GM21526 (cell line): ENCODE data around the gene TADA2B.

Source experiments
- ATAC-seq: cut with Tn5 transposase; IDR thresholded peaks from one replicate; pipeline ENCODE4 v1.9.1; 2021; ENCODE audit warnings: moderate library complexity; ENCODE audit not compliant: unreplicated experiment, low FRiP score

Gene TADA2B

GRCh38 chr4:7104366-7105031 lies 61.3 kb downstream of the TADA2B start:
- ATAC-seq, result no peak

- ATAC-seq, result no peak
Observed at GRCh38 chr4:7105276-7105675, 62.1 kb downstream of the TADA2B start.

GRCh38 chr4:7107166-7107905 lies 64.2 kb downstream of the TADA2B start:
- no peak for ATAC-seq
